CD4-positive, alpha-beta T cell (primary cell): Measurements from ENCODE around the gene SMYD3. TPM values are rescaled to one million over a fixed set of nuclear protein-coding genes. Genes with fewer than 3 reads are reported as not detected.

ENCODE experiments used
- ATAC-seq: fragments of 200-7000 bp; cut with Tn5 transposase; one replicate; pipeline ENCODE4 v1.10.0; 2022; ENCODE audit warnings: mild to moderate bottlenecking; ENCODE audit not compliant: poor library complexity
- CTCF ChIA-PET: fragments of 350-600 bp; sonication (Branson Sonifier 250); formaldehyde crosslinking; loops from one replicate; lab custom pipeline; 2021; ENCODE audit warnings: antibody characterized with exemption, inconsistent platforms; lab: Charles Lee
- POLR2A ChIA-PET: fragments of 350-600 bp; sonication (Branson Sonifier 250); formaldehyde crosslinking; loops from one replicate; lab custom pipeline; 2021; ENCODE audit warnings: antibody characterized with exemption, inconsistent platforms; lab: Charles Lee
- DNase-seq, 14 experiments: peaks; one replicate each; pipeline ENCODE4 v3.0.0-alpha.2; 2013 to 2020; ENCODE audit warnings: mixed read lengths in 2 of 14
- H3K27ac ChIP-seq, 2 donors: one replicate each; pipeline versions ENCODE4 v1.5.1 to v1.7.0; 2013; ENCODE audit warnings: low read length in 2 of 2, low read depth in 1 of 2, mild to moderate bottlenecking in 1 of 2
- H3K27me3 ChIP-seq, 2 experiments: 1 replicate in 1 of 2; 2 replicates in 1 of 2; pipeline versions ENCODE4 v1.6.1 to v1.7.0; 2013; ENCODE audit warnings: low read length in 2 of 2, control low read depth in 1 of 2, mild to moderate bottlenecking in 1 of 2, moderate library complexity in 1 of 2; ENCODE audit not compliant: insufficient read depth in 2 of 2, control insufficient read depth in 1 of 2
- H3K36me3 ChIP-seq: one replicate; pipeline ENCODE4 v1.6.1; 2013; ENCODE audit warnings: low read length, control low read depth; ENCODE audit not compliant: insufficient read depth
- H3K4me1 ChIP-seq: one replicate; pipeline ENCODE4 v1.6.1; 2013; ENCODE audit warnings: low read length, control low read depth; ENCODE audit not compliant: insufficient read depth
- H3K4me3 ChIP-seq: one replicate; pipeline ENCODE4 v1.5.1; 2013; ENCODE audit warnings: mild to moderate bottlenecking, low read length, moderate library complexity
- H3K9me3 ChIP-seq, 2 experiments: 1 replicate in 1 of 2; 2 replicates in 1 of 2; pipeline versions ENCODE4 v1.6.1 to v1.7.0; 2013; ENCODE audit warnings: low read length in 2 of 2, mild to moderate bottlenecking in 2 of 2, control low read depth in 1 of 2, moderate library complexity in 1 of 2; ENCODE audit not compliant: control insufficient read depth in 1 of 2, insufficient read depth in 1 of 2
- H3K27ac Mint-ChIP-seq: one replicate; pipeline ENCODE4 v1.8.0; 2020; ENCODE audit warnings: mixed read lengths
- H3K27me3 Mint-ChIP-seq: one replicate; pipeline ENCODE4 v1.8.0; 2021; ENCODE audit warnings: mixed read lengths
- H3K36me3 Mint-ChIP-seq: one replicate; pipeline ENCODE4 v1.8.0; 2021; ENCODE audit warnings: low read depth, mixed read lengths
- H3K4me1 Mint-ChIP-seq: one replicate; pipeline ENCODE4 v1.8.0; 2021; ENCODE audit warnings: low read depth, mixed read lengths
- H3K4me3 Mint-ChIP-seq: one replicate; pipeline ENCODE4 v1.8.0; 2020; ENCODE audit warnings: mild to moderate bottlenecking, mixed read lengths
- H3K9me3 Mint-ChIP-seq: one replicate; pipeline ENCODE4 v1.8.0; 2020; ENCODE audit warnings: mixed read lengths
- intact Hi-C, 2 experiments: fragments of 100-400 bp; cut with DNase I in 1 of 2; cut with micrococcal nuclease in 1 of 2; formaldehyde crosslinking; loops; one replicate each; pipeline versions ENCODE4 v1.15.1 to v1.9.0; 2023 to 2025; cut with DNase I, micrococcal nuclease
- total RNA-seq, 174 experiments: library from RNA in 2 of 174; stranded (reverse) in 2 of 174; gene quantifications; one replicate each; pipeline ENCODE4 v1.2.3 and lab custom pipeline; 2021 to 2026
- TF ChIP-seq, protein P1 (sequence below): fragments of 200-600 bp; IDR thresholded peaks from one replicate; pipeline ENCODE4 v1.8.0; 2022; ENCODE audit warnings: antibody characterized with exemption, mild to moderate bottlenecking

SMYD3 gene
- total RNA-seq, 2 experiments from 2014 or later = 18.8 to 19.6 TPM

GRCh38 chr1:246510147-246511030 is 3.3 kb upstream of the SMYD3 start:
- CTCF ChIA-PET = no interaction called here

GRCh38 chr1:246508897-246509688 is 2.0 kb upstream of the SMYD3 start:
- Mint-ChIP-seq H3K36me3 (peaks cover 5% of the 10 kb centered on the region), H3K9me3 (no peaks in the 10 kb centered on the region), H3K27ac (no peak overlapping the region), H3K4me1 (peaks cover 34% of the 10 kb centered on the region), H3K27me3 (no peaks in the 10 kb centered on the region), H3K4me3 (peak overlapping the region; percentile 42)
- no peaks in the 10 kb centered on the region for H3K27me3 ChIP-seq
- H3K36me3 ChIP-seq = no peaks in the 10 kb centered on the region
- H3K4me3 ChIP-seq = no peak overlapping the region
- TF ChIP-seq, protein P1, sequence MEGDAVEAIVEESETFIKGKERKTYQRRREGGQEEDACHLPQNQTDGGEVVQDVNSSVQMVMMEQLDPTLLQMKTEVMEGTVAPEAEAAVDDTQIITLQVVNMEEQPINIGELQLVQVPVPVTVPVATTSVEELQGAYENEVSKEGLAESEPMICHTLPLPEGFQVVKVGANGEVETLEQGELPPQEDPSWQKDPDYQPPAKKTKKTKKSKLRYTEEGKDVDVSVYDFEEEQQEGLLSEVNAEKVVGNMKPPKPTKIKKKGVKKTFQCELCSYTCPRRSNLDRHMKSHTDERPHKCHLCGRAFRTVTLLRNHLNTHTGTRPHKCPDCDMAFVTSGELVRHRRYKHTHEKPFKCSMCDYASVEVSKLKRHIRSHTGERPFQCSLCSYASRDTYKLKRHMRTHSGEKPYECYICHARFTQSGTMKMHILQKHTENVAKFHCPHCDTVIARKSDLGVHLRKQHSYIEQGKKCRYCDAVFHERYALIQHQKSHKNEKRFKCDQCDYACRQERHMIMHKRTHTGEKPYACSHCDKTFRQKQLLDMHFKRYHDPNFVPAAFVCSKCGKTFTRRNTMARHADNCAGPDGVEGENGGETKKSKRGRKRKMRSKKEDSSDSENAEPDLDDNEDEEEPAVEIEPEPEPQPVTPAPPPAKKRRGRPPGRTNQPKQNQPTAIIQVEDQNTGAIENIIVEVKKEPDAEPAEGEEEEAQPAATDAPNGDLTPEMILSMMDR = no peak
- no peak overlapping the region for H3K27ac ChIP-seq
- DNase-seq = no peak
- POLR2A ChIA-PET = interaction anchor here (1.3 kb wide), 1 partner anchor 57 kb away, joined by 3 read pairs; the partner anchor contains the start of gene TFB2M
- peaks cover 24% of the 10 kb centered on the region for H3K4me1 ChIP-seq
- no peak for ATAC-seq
- intact Hi-C loops = loop anchor here in 1 of 2 experiments (5.0 kb wide), 3 partner anchors 58 to 598 kb away; partner anchors contain the start of genes AHCTF1, CNST and TFB2M
- CTCF ChIA-PET = no interaction called here
- H3K9me3 ChIP-seq = peaks cover 0 to 13% of the 10 kb centered on the region in 2 experiments

More at GRCh38 chr1:246510147-246511030, 3.3 kb upstream of the SMYD3 start:
- Mint-ChIP-seq H3K27me3 (no peaks in the 10 kb centered on the region), H3K36me3 (peaks cover 5% of the 10 kb centered on the region), H3K9me3 (no peaks in the 10 kb centered on the region), H3K4me1 (peaks cover 21% of the 10 kb centered on the region), H3K27ac (no peak overlapping the region), H3K4me3 (no peak overlapping the region)
- POLR2A ChIA-PET = no interaction called here
- peaks cover 24% of the 10 kb centered on the region for H3K4me1 ChIP-seq
- intact Hi-C loops = no loop called here
- TF ChIP-seq, protein P1 = no peak
- ATAC-seq (no peak), DNase-seq (no peak)
- no peaks in the 10 kb centered on the region for H3K27me3 ChIP-seq
- H3K27ac ChIP-seq = no peak overlapping the region
- no peaks in the 10 kb centered on the region for H3K36me3 ChIP-seq
- no peak overlapping the region for H3K4me3 ChIP-seq
- peaks cover 12 to 25% of the 10 kb centered on the region in 2 experiments for H3K9me3 ChIP-seq

DNA sequence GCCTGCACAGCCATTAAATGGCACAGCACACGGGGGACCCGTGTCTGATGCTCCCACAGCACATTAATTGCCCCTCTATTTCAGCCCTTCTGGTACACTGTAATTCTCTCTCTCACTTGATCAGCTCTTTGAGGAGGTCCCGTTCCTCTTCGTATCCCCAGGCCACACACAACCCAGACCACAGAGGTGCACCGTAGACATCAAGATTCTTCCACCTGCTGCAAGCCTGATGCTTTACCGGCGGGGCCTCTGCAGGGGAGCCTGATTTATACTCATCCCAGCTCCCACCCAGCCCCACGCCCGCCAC is 759 bp downstream of the SMYD3 start:
- CTCF ChIA-PET = interaction anchor here (1.0 to 1.3 kb wide), 3 partner anchors 8 to 61 kb away, joined by 3 to 5 read pairs (median 3); no protein-coding TSS in a partner anchor
- intact Hi-C loops = loop anchor here (2.0 to 5.0 kb wide), 4 partner anchors 61 to 601 kb away; partner anchors contain the start of genes AHCTF1 (in 1 of the 2), CNST (in 1 of the 2) and TFB2M (in 1 of the 2)

More for the DNA sequence above, 759 bp downstream of the SMYD3 start:
- Histone ChIP-seq H3K9me3 (no peaks in the 10 kb centered on the region), H3K4me1 (peaks cover 20% of the 10 kb centered on the region), H3K4me3 (peak overlapping the region; percentile 81), H3K36me3 (no peaks in the 10 kb centered on the region), H3K27ac (no peak overlapping the region), H3K27me3 (no peaks in the 10 kb centered on the region)
- Mint-ChIP-seq H3K36me3 (peaks cover 5% of the 10 kb centered on the region), H3K27me3 (no peaks in the 10 kb centered on the region), H3K9me3 (no peaks in the 10 kb centered on the region), H3K27ac (peak overlapping the region; percentile 90), H3K4me1 (peaks cover 42% of the 10 kb centered on the region), H3K4me3 (peak overlapping the region; percentile 94)
- ATAC-seq = peak; percentile 9
- DNase-seq = peak in 1 of 14 experiments; percentile 20
- POLR2A ChIA-PET = interaction anchor here (1.7 to 2.1 kb wide), 2 partner anchors 8 to 60 kb away, joined by 5 to 7 read pairs; partner anchors contain the start of genes CNST and TFB2M
- TF ChIP-seq, protein P1 = no peak
